COLO668 (cell line): ENCODE results near the gene MGAT5.

ENCODE experiments used
- DNase-seq: peaks from one replicate; lab custom pipeline; 2025; ENCODE audit not compliant: unreplicated experiment; lab: John Stamatoyannopoulos, UW

The MGAT5 gene

GRCh38 chr2:134253804-134254203 is at the start of gene MGAT5:
TSS of gene MGAT5 (plus strand) at chr2:134254072. CDS start at chr2:134254404, 332 bp downstream.
- peak; percentile 27 for DNase-seq

GRCh38 chr2:134205087-134205486 is 48.8 kb upstream of the MGAT5 start:
- no peak for DNase-seq

- no peak for DNase-seq
Observed at GRCh38 chr2:134206031-134206430, 47.8 kb upstream of the MGAT5 start.

DNA sequence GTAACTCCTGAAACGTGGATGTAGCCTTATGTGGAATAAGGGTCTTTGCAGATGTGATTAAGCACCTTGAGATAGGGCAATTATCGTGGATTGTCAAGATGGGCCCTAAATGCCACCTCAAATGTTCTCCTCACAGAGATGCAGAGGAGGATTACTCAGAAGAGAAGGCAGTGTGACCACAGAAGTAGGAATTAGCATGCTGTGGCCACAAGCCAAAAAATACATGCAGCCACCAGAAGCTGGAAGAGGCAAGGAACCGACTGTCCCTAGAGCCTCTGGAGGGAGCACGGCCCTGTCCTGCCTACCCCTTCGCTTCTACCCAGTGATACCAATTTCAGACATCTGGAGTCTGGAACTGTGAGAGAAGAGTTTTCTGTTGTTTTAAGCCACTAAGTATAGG is 47.3 kb upstream of the MGAT5 start:
- no peak for DNase-seq

DNA sequence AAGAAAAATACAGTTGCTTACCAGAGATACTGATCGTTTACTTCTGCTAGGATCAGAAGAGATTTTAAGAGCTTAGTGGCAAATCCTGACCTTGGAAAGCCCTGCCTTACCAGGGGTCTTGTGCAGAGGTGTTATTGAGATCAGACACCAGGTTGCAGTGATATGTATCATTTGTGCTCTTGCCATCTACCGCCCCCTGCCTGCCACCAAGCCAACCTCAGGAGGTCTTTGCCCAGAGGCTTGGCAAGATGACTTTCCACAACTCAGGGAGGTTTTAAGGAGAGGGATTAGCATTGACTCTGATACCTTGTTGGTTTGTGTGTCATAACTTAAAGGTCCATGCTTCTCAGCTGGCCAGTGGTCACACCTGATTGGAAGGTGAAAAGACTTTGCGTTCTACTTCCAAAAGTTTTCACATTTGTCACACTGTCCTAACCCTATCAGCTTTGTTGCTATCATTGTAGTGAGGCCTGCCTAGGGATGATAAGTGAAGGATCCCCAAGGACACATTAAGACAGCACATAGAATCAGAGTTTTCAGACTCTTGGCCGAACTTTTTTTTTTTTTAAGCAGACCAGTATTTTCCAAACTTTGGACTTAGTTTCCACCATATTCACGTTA is 46.2 kb upstream of the MGAT5 start:
- peak; percentile 63 for DNase-seq

DNA sequence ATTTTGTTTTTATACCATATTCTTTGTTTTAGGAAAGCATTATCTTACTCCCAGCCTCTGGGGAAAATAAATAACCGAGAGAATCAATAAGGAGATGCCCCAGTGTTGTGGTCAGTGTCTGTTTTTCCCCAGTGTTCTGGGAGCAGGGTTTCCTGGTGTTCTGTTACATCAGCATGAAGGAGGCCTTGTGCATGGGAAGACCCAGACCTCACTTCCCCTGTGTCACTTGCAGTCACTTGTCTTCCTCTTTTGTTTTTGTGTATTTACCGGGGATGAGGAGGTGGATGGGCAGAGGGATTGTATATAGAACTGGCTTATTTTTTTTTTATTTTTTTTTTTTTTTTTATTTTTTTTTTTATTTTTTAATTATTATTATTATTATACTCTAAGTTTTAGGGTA is 45.0 kb upstream of the MGAT5 start:
- DNase-seq: no peak

GRCh38 chr2:134212746-134213145 is 41.1 kb upstream of the MGAT5 start:
- no peak for DNase-seq

- DNase-seq: no peak
Observed at GRCh38 chr2:134216152-134216829, 37.6 kb upstream of the MGAT5 start.

GRCh38 chr2:134217351-134217750 is 36.5 kb upstream of the MGAT5 start:
- DNase-seq: no peak

DNA sequence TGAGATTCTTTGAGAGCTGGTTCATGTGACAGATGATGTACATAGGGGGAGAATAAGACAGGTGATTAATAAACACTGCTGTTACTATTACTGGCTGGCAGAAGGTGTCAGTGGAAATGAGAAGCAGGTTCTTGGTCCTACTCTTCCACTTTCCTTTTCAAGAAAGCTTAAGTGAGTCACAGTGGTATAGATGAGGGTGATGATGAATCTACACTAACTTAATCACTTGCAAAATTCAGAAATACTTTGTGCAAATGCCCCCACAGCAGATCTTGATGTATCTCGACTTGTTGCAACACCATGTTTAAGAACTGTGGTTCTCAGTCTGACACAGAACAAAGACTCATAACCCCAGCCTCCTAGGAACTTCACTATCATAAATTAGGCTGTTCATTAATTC is 35.9 kb upstream of the MGAT5 start:
- DNase-seq: no peak

DNA sequence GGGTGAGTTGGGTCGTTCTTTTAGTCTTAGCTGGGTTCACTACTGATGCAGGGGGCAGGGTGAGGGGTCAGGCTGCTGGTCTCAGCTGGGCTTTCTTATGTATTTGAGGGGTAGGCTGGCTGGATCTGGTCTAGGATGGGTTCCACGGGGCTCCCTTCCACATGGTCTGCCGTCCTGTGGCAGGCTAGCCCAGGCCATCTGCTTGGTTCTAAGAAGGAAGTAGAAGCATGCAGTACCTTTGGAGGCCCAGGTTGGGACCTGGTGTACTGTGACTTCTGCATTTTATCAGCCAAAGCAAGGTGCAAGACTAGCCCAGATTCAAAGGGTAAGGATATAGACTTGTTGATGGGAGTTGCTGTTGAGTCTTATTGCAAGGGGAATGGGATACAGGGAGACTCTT is 35.5 kb upstream of the MGAT5 start:
- DNase-seq: no peak

GRCh38 chr2:134218930-134219658 is 34.8 kb upstream of the MGAT5 start:
- peak; percentile 56 for DNase-seq

GRCh38 chr2:134220344-134220974 is 33.4 kb upstream of the MGAT5 start:
- no peak for DNase-seq

DNA sequence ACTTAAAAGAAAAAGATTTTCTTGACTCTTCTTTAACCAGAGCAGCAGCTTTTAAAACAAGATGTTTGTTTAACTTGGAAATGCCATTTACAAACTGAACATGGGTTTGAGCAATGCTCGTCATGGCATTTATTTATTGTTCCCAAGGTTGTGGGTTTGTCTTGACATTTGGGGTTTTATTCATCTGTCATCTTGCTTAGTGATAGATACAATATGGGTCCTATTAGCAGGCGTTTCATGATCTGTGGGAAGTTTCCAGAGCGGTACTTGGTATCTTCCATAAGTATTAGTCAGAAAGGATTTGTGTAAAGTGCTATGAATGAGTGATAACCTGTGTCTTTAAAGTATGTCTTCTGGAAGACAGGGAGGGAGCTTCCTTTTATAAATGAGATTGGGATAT is 29.9 kb upstream of the MGAT5 start:
- DNase-seq: no peak

DNA sequence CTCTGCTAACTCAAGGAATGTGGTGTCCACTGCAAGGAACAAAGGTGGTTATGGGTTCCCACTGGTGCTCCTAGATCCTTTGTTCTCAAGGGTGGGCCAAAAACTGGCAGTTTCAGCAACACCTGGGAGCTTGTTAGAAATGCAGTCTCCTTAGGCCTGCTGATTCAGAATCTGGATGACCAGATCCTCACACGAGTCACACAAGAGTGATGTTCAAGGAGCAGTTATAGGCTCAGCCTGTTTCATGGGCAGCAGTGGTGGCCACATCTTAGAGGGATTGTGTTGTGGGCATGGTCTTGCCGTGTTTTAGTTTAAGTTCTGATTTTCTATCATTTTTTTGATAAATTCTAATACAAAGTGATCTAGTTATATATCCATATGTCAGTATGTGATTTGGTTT is 28.7 kb upstream of the MGAT5 start:
- DNase-seq: no peak

GRCh38 chr2:134225841-134226240 is 28.0 kb upstream of the MGAT5 start:
- DNase-seq: no peak

- DNase-seq: no peak
Observed at GRCh38 chr2:134226601-134227000, 27.3 kb upstream of the MGAT5 start.

DNA sequence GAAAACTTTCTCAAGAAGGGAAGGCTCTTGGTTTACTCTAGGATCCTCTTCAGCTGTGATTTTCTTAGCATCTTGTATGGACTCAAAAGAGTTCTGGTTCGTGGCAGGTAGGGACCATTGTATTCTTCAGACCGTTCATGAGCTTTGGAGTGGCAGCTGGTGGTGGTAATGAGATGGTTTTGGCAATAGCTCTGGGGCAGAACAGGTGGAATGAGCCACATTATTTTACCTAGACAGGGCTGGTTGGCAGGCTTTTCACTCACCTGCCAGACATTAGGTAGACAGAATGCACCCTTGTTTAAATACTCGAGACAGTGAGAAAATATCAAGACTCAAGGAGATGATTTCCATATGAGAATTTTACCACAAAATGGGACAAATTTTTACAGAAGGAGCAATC is 26.2 kb upstream of the MGAT5 start:
- DNase-seq: peak; percentile 43

GRCh38 chr2:134228493-134228903 is 25.4 kb upstream of the MGAT5 start:
- peak; percentile 17 for DNase-seq

DNA sequence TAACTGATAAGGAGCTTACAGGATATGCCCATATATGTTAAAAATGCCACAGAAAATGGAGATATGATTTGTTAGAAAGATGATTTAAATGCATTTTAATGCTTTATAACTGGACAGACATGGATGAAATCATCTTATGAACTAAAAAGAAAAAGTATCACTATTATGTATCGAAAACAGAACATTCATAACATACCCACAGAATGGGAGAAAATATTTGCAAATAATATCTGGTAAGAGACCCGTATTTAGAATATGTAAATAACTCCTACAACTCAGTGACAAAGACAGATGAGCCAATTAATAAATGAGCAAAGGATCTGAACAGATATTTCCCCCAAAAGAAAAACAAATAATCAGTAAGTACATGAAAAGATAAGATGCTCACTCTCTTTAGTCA is 24.3 kb upstream of the MGAT5 start:
- DNase-seq: no peak

DNA sequence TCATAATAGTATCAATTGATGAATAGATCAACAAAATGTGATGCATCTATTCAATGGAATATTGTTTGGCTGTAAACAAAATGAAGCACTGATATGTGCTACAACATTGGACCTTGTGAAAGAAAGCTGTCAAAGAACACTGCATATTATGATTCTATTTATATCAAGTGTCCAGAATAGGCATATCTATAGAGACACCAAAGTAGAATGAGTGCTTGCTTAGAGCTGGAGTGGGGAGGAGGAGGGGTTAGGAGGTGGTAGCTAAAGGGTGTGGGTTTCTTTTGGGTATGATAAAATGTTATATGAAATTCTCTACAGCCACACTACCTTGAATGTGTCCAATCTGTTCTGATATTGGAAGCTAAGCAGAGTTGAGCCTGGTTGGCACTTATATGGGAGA is 23.0 kb upstream of the MGAT5 start:
- DNase-seq: no peak
